Stomach (tissue), 9 donors: ENCODE data around the gene OCA2. TPM values are rescaled to one million over a fixed set of nuclear protein-coding genes. Genes with fewer than 3 reads are reported as not detected.
A peak's percentile ranks its signal among the peaks of the same experiment; 100 is the strongest.

ENCODE experiments used
- DNase-seq, 2 donors: peaks; one replicate each; pipeline versions ENCODE4 v3.0.0 to v3.0.0-alpha.2; 2013 to 2019
- H3K27ac ChIP-seq, 5 donors: fragments of 200-600 bp in 4 of 5; sonication (generic) in 4 of 5; one replicate each; pipeline ENCODE4 v1.5.1; 2013 to 2019; ENCODE audit warnings: mild to moderate bottlenecking in 1 of 5, moderate library complexity in 1 of 5
- H3K27me3 ChIP-seq, 3 donors: fragments of 200-600 bp; sonication (generic); one replicate each; pipeline ENCODE4 v1.5.1; 2017 to 2019; ENCODE audit warnings: mixed run types in 1 of 3
- H3K36me3 ChIP-seq, 4 donors: fragments of 200-600 bp; sonication (generic); 1 replicate in 3 of 4; 2 replicates in 1 of 4; pipeline ENCODE4 v1.5.1; 2016 to 2019
- H3K4me1 ChIP-seq, 4 donors: fragments of 200-600 bp; sonication (generic); one replicate each; pipeline ENCODE4 v1.5.1; 2016 to 2019
- H3K4me3 ChIP-seq, 4 donors: fragments of 200-600 bp; sonication (generic) in 3 of 4; one replicate each; pipeline ENCODE4 v1.5.1; 2016 to 2019; ENCODE audit warnings: mild to moderate bottlenecking in 1 of 4
- H3K9me3 ChIP-seq, 4 donors: fragments of 200-600 bp; sonication (generic); one replicate each; pipeline ENCODE4 v1.5.1; 2016 to 2019
- EP300 ChIP-seq: sonication (generic); formaldehyde crosslinking; IDR thresholded peaks from one replicate; pipeline ENCODE4 v1.6.1; 2017; ENCODE audit warnings: antibody characterized with exemption
- POLR2A ChIP-seq, 4 donors: fragments of 450-650 bp; IDR thresholded peaks; one replicate each; pipeline ENCODE4 v1.6.1; 2016; ENCODE audit warnings: antibody characterized with exemption in 4 of 4, control low read depth in 2 of 4, mild to moderate bottlenecking in 1 of 4, moderate library complexity in 1 of 4
- POLR2AphosphoS5 ChIP-seq, 3 donors: sonication (generic); formaldehyde crosslinking; IDR thresholded peaks; one replicate each; pipeline ENCODE4 v1.6.1; 2016; ENCODE audit warnings: antibody characterized with exemption in 3 of 3
- WGBS, 5 donors: extraction: QIAGEN DNeasy Blood & Tissue Kit in 3 of 5; methylation state at CpG; one replicate each; pipeline versions ENCODE4 v1.1.5 to v1.1.7; 2013 to 2018; 5-methylcytosine and 5-hydroxymethylcytosine counted together
- intact Hi-C: fragments of 100-400 bp; cut with DNase I; formaldehyde crosslinking; loops from one replicate; pipeline ENCODE4 v1.15.1; 2023; ENCODE audit warnings: low total_unique reads
- polyA plus RNA-seq, 3 donors: library from polyadenylated mRNA; stranded (reverse); fragments of 200-250 nt; gene quantifications; one replicate each; pipeline ENCODE4 v1.2.3, GENCODE V29; 2013
- total RNA-seq, 5 donors: library from RNA; depleted of rRNA; stranded (reverse); fragments of >200 nt; gene quantifications; one replicate each; pipeline versions ENCODE4 v1.1.0 to v1.2.3, GENCODE V29; 2014 to 2016
- TF ChIP-seq, protein P1 (sequence below), 7 experiments: fragments of 450-650 bp in 4 of 7; fragments of 200-600 bp in 3 of 7; sonication (generic) in 3 of 7; IDR thresholded peaks; one replicate each; pipeline ENCODE4 v1.5.1; 2016 to 2019; ENCODE audit warnings: antibody characterized with exemption in 7 of 7, control low read depth in 2 of 7, mild to moderate bottlenecking in 1 of 7
- donor health status: healthy with polysubstance abuse.
- donor health status: Bipolar disorder and iron deficiency.
- donor health status: healthy.

The OCA2 gene
- total and polyA plus RNA-seq, 8 donors, result 0.12 to 0.89 (median 0.65) TPM; not detected in 4

DNA sequence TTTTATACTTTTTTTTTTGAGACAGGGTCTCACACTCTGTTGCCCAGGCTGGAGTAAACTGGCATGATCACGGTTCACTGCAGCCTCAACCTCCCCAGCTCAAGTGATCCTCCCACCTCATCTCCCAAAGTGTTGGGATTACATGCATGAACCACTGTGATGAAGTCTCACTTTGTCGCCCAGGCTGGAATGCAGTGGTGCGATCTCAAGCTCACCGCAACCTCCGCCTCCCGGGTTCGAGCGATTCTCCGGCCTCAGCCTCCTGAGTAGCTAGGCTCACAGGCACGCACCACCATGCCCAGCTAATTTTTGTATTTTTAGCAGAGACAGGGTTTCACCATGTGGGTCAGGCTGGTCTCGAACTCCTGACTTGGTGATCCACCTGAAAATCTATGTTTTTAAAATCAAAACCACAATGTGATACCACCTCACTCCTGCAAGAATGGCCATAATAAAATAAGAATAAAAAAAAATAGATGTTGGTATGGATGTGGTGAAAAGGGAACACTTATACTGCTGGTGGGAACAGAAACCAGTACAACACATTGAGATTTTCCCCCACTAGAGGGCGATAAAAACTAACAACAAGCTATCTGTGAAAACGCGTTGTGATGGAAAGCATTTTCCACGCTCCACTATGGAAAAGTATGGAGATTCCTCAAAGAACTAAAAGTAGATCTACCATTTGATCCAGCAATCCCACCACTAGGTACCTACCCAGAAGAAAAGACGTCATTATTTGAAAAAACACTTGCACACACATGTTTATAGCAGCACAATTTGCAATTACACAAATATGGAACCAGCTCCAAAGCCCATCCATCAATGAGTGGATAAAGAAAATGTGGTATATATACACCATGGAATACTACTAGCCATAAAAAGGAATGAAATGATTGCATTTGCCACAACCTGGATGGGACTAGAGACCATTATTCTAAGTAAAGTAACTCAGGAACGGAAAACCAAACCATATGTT, 26.8 kb upstream of the OCA2 start:
- Histone ChIP-seq H3K4me3 (no peak overlapping the region), H3K9me3 (no peaks in the 10 kb centered on the region), H3K36me3 (peaks cover 36 to 89% (median 83%) of the 10 kb centered on the region in 4 donors), H3K27me3 (no peaks in the 10 kb centered on the region), H3K27ac (no peak overlapping the region), H3K4me1 (peaks cover 0 to 3% (median 0%) of the 10 kb centered on the region in 4 donors)
- TF ChIP-seq, protein P1, sequence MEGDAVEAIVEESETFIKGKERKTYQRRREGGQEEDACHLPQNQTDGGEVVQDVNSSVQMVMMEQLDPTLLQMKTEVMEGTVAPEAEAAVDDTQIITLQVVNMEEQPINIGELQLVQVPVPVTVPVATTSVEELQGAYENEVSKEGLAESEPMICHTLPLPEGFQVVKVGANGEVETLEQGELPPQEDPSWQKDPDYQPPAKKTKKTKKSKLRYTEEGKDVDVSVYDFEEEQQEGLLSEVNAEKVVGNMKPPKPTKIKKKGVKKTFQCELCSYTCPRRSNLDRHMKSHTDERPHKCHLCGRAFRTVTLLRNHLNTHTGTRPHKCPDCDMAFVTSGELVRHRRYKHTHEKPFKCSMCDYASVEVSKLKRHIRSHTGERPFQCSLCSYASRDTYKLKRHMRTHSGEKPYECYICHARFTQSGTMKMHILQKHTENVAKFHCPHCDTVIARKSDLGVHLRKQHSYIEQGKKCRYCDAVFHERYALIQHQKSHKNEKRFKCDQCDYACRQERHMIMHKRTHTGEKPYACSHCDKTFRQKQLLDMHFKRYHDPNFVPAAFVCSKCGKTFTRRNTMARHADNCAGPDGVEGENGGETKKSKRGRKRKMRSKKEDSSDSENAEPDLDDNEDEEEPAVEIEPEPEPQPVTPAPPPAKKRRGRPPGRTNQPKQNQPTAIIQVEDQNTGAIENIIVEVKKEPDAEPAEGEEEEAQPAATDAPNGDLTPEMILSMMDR (IDR thresholded peaks at IDR 0.05), result peak in 4 of 7 experiments; percentile 36 to 56 (median 50)
- no peak for TF ChIP-seq POLR2AphosphoS5 (IDR thresholded peaks at IDR 0.05)
- intact Hi-C loops, result no loop called here
- peak in 1 of 2 donors; percentile 80 for DNase-seq
- WGBS, 5 donors, result 65 to 73% (median 67%) methylated on average over 17 of the region's 17 CpGs

DNA sequence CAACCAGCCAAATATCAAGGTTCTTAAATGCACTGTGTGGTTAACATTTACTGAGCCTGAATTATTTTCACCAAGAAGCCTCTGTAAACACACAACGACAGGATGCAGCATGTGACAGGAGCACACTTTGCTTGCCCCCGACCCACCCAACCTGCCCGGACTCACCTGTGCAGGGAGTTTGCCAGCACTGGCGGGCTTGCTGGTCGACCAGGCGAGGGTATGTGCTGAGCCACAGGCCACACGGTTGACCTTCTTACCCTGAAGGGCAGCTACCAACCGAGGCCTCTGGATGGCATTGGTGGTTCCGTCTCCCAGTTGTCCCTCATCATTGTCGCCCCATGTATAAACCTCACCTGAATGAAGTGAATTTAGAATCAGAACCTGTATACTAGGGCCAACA, 25.7 kb upstream of the OCA2 start:
- WGBS, 5 donors, result 90 to 95% (median 91%) methylated on average over 9 to 10 of the region's 10 CpGs
- peaks cover 40 to 89% (median 83%) of the 10 kb centered on the region in 4 donors for H3K36me3 ChIP-seq
- no peak overlapping the region for H3K4me3 ChIP-seq
- H3K9me3 ChIP-seq, result no peaks in the 10 kb centered on the region
- DNase-seq, result no peak
- peaks cover 0 to 3% (median 0%) of the 10 kb centered on the region in 4 donors for H3K4me1 ChIP-seq
- intact Hi-C loops, result no loop called here
- no peaks in the 10 kb centered on the region for H3K27me3 ChIP-seq
- TF ChIP-seq, protein P1 (IDR thresholded peaks at IDR 0.05), result no peak
- no peak for TF ChIP-seq POLR2AphosphoS5 (IDR thresholded peaks at IDR 0.05)
- no peak for TF ChIP-seq POLR2A (IDR thresholded peaks at IDR 0.05)
- no peak for TF ChIP-seq EP300
- H3K27ac ChIP-seq, result no peak overlapping the region

DNA sequence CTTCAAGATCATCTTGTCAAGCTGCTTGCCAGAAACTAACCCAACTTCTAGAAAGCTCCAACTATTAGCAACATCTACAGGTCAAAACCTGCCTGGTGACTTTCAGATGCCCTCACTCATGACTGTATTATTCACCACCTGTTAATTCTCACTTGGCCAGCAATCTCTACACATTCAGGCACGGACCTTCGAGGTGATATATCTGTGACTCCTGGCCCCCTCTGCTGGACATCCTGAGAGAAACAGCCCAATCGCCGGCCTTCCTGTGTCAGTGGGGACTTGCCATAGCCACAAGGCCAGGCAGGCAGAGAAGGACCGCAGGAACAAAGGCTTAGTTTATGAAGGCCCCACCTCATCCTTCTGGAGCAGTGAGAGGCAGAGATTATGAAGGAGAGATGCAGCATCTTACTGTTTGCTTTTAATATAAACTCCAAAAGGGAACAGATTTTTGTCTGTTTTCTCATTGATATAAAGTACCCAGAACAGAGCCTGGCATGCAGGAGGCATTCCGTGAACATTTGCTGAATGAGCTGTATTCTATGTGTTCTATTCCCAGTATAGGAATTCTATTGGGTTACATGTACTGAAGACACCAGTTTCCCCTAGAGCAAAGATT, 24.4 kb upstream of the OCA2 start:
- 24 to 33% (median 30%) methylated on average over 6 of the region's 6 CpGs for WGBS, 5 donors
- H3K27me3 ChIP-seq, result no peaks in the 10 kb centered on the region
- H3K4me1 ChIP-seq, result peaks cover 0 to 3% (median 0%) of the 10 kb centered on the region in 4 donors
- no peak overlapping the region for H3K27ac ChIP-seq
- H3K9me3 ChIP-seq, result no peaks in the 10 kb centered on the region
- TF ChIP-seq EP300 (no peak), POLR2A (IDR thresholded peaks at IDR 0.05) (no peak), POLR2AphosphoS5 (IDR thresholded peaks at IDR 0.05) (peak in 1 of 3 donors; percentile 5)
- TF ChIP-seq, protein P1 (IDR thresholded peaks at IDR 0.05), result peak in 5 of 7 experiments; percentile 40 to 74 (median 56)
- no peak overlapping the region for H3K4me3 ChIP-seq
- intact Hi-C loops, result no loop called here
- H3K36me3 ChIP-seq, result peaks cover 39 to 89% (median 82%) of the 10 kb centered on the region in 4 donors
- DNase-seq, result peak; percentile 77 to 90
